H9 (cell line): ENCODE measurements around the gene GTF3A. TPM values are rescaled to one million over a fixed set of nuclear protein-coding genes. Genes with fewer than 3 reads are reported as not detected.

Experiments
- DNase-seq: peaks from one replicate; pipeline ENCODE4 v3.0.0-alpha.2; 2017
- H2AFZ ChIP-seq: one replicate; pipeline ENCODE4 v1.6.1; 2013; ENCODE audit warnings: mild to moderate bottlenecking, low read length, control low read depth, moderate library complexity
- H2AK5ac ChIP-seq: 2 replicates; pipeline ENCODE4 v1.6.1; 2013; ENCODE audit warnings: low read length, control low read depth, mixed read lengths; ENCODE audit not compliant: insufficient read length
- H2BK120ac ChIP-seq: one replicate; pipeline ENCODE4 v1.6.1; 2013; ENCODE audit warnings: low read depth, mild to moderate bottlenecking, low read length, control low read depth, inconsistent platforms; ENCODE audit not compliant: poor library complexity, severe bottlenecking
- H2BK12ac ChIP-seq: 2 replicates; pipeline ENCODE4 v1.6.1; 2013; ENCODE audit warnings: low read length, control low read depth, mixed read lengths, low read depth; ENCODE audit not compliant: insufficient read length
- H2BK15ac ChIP-seq: 2 replicates; pipeline ENCODE4 v1.6.1; 2013; ENCODE audit warnings: low read depth, low read length, control low read depth
- H2BK20ac ChIP-seq: one replicate; pipeline ENCODE4 v1.6.1; 2013; ENCODE audit warnings: low read depth, mild to moderate bottlenecking, low read length, control low read depth, inconsistent platforms; ENCODE audit not compliant: poor library complexity, severe bottlenecking
- H2BK5ac ChIP-seq: 2 replicates; pipeline ENCODE4 v1.6.1; 2013; ENCODE audit warnings: low read length, control low read depth, mixed read lengths; ENCODE audit not compliant: insufficient read length
- H3K14ac ChIP-seq: 2 replicates; pipeline ENCODE4 v1.6.1; 2013; ENCODE audit warnings: low read length, control low read depth; ENCODE audit not compliant: insufficient read depth
- H3K18ac ChIP-seq: 2 replicates; pipeline ENCODE4 v1.6.1; 2013; ENCODE audit warnings: low read depth, mild to moderate bottlenecking, mixed read lengths, low read length, control low read depth; ENCODE audit not compliant: insufficient read length
- H3K23ac ChIP-seq: 2 replicates; pipeline ENCODE4 v1.6.1; 2013; ENCODE audit warnings: low read length, control low read depth, mixed read lengths, low read depth; ENCODE audit not compliant: insufficient read length
- H3K23me2 ChIP-seq: 2 replicates; pipeline ENCODE4 v1.6.1; 2013; ENCODE audit warnings: low read depth, mild to moderate bottlenecking, mixed read lengths, low read length, control low read depth; ENCODE audit not compliant: insufficient read length, poor library complexity, severe bottlenecking
- H3K27ac ChIP-seq: 2 replicates; pipeline ENCODE4 v1.5.1; 2013; ENCODE audit warnings: low read length, control low read depth, mixed read lengths, low read depth; ENCODE audit not compliant: insufficient read length
- H3K27me3 ChIP-seq: 2 replicates; pipeline ENCODE4 v1.6.1; 2013; ENCODE audit warnings: low read length, control low read depth, inconsistent platforms; ENCODE audit not compliant: insufficient read depth
- H3K4ac ChIP-seq: 2 replicates; pipeline ENCODE4 v1.6.1; 2013; ENCODE audit warnings: low read depth, mild to moderate bottlenecking, control low read depth, inconsistent platforms, low read length, moderate library complexity
- H3K4me1 ChIP-seq: 2 replicates; pipeline ENCODE4 v1.6.1; 2013; ENCODE audit warnings: low read length, control low read depth, inconsistent platforms; ENCODE audit not compliant: insufficient read depth
- H3K4me2 ChIP-seq: 2 replicates; pipeline ENCODE4 v1.6.1; 2013; ENCODE audit warnings: low read length, control low read depth, mixed read lengths; ENCODE audit not compliant: insufficient read length, insufficient read depth
- H3K56ac ChIP-seq: 2 replicates; pipeline ENCODE4 v1.6.1; 2013; ENCODE audit warnings: low read depth, mild to moderate bottlenecking, mixed read lengths, low read length, control low read depth; ENCODE audit not compliant: insufficient read length
- H3K79me1 ChIP-seq: 2 replicates; pipeline ENCODE4 v1.6.1; 2013; ENCODE audit warnings: low read depth, mild to moderate bottlenecking, moderate library complexity, low read length, control low read depth, inconsistent platforms; ENCODE audit not compliant: insufficient read depth, poor library complexity, severe bottlenecking
- H3K79me2 ChIP-seq: 2 replicates; pipeline ENCODE4 v1.6.1; 2013; ENCODE audit warnings: low read length, control low read depth, inconsistent platforms; ENCODE audit not compliant: insufficient read depth
- H3K9ac ChIP-seq: 2 replicates; pipeline ENCODE4 v1.6.1; 2013; ENCODE audit warnings: low read length, control low read depth, mixed read lengths; ENCODE audit not compliant: insufficient read length; ENCODE audit errors: extremely low read depth
- H3K9me3 ChIP-seq: one replicate; pipeline ENCODE4 v1.6.1; 2013; ENCODE audit warnings: low read depth, low read length, inconsistent platforms; ENCODE audit not compliant: control insufficient read depth
- H3T11ph ChIP-seq: one replicate; pipeline ENCODE4 v1.6.1; 2013; ENCODE audit warnings: mild to moderate bottlenecking, low read length, control low read depth, inconsistent platforms
- H4K20me1 ChIP-seq: one replicate; pipeline ENCODE4 v1.6.1; 2013; ENCODE audit not compliant: control insufficient read depth, insufficient read length, insufficient read depth
- H4K5ac ChIP-seq: 2 replicates; pipeline ENCODE4 v1.6.1; 2013; ENCODE audit warnings: low read depth, mild to moderate bottlenecking, mixed read lengths, low read length, control low read depth; ENCODE audit not compliant: insufficient read length
- H4K8ac ChIP-seq: replicated peaks from 2 replicates; pipeline ENCODE4 v1.6.1; 2013; ENCODE audit warnings: low read length, control low read depth, mixed read lengths, low read depth; ENCODE audit not compliant: insufficient read length
- H4K91ac ChIP-seq: 2 replicates; pipeline ENCODE4 v1.6.1; 2013; ENCODE audit warnings: low read depth, mild to moderate bottlenecking, moderate library complexity, mixed read lengths, low read length, control low read depth; ENCODE audit not compliant: insufficient read length
- H3K27ac Mint-ChIP-seq, 3 experiments: 2 replicates in 2 of 3; 3 replicates in 1 of 3; pipeline ENCODE4 v1.8.0; 2020 to 2021; ENCODE audit warnings: mixed read lengths in 3 of 3, mild to moderate bottlenecking in 1 of 3, moderate library complexity in 1 of 3
- H3K27me3 Mint-ChIP-seq: 2 replicates; pipeline ENCODE4 v1.8.0; 2021; ENCODE audit warnings: low read depth, mild to moderate bottlenecking, moderate library complexity, mixed read lengths
- H3K36me3 Mint-ChIP-seq, 3 experiments: 2 replicates in 2 of 3; 3 replicates in 1 of 3; pipeline ENCODE4 v1.8.0; 2020 to 2021; ENCODE audit warnings: low read depth in 3 of 3, mixed read lengths in 3 of 3; ENCODE audit not compliant: insufficient read depth in 1 of 3
- H3K4me1 Mint-ChIP-seq, 2 experiments: 2 replicates each; pipeline ENCODE4 v1.8.0; 2020; ENCODE audit warnings: mixed read lengths in 2 of 2
- H3K4me3 Mint-ChIP-seq, 2 experiments: 2 replicates in 1 of 2; 3 replicates in 1 of 2; pipeline ENCODE4 v1.8.0; 2020 to 2021; ENCODE audit warnings: mild to moderate bottlenecking in 2 of 2, mixed read lengths in 2 of 2, moderate library complexity in 1 of 2
- H3K9me3 Mint-ChIP-seq, 2 experiments: 2 replicates in 1 of 2; 3 replicates in 1 of 2; pipeline ENCODE4 v1.8.0; 2020; ENCODE audit warnings: mild to moderate bottlenecking in 2 of 2, mixed read lengths in 2 of 2, moderate library complexity in 1 of 2
- CTCF ChIP-seq: fragments of 200-600 bp; sonication (generic); conservative IDR thresholded peaks from 3 replicates; pipeline ENCODE4 v1.8.0; 2021; ENCODE audit warnings: antibody characterized with exemption, mild to moderate bottlenecking
- WGBS: extraction: QIAGEN DNeasy Blood & Tissue Kit; methylation state at CpG from one replicate; pipeline ENCODE4 v1.1.7; 2013; ENCODE audit warnings: missing lambda C conversion rate, low lambda C conversion rate, mixed read lengths; ENCODE audit not compliant: insufficient read length; ENCODE audit errors: extremely low coverage; 5-methylcytosine and 5-hydroxymethylcytosine counted together
- total RNA-seq: library from RNA; stranded (reverse); gene quantifications from 2 replicates; pipeline ENCODE4 v1.2.1, GENCODE V29; 2021

The GTF3A gene
- total RNA-seq, 1 experiment from 2014 or later = 70.0 TPM

GRCh38 chr13:27476943-27477703, 52.7 kb downstream of the GTF3A start:
- no peak for TF ChIP-seq CTCF

More at GRCh38 chr13:27476943-27477703, 52.7 kb downstream of the GTF3A start:
- no peak overlapping the region for H3K27ac ChIP-seq
- no peaks in the 10 kb centered on the region for H3K79me2 ChIP-seq
- H3T11ph ChIP-seq = no peak overlapping the region
- no peak overlapping the region for H3K14ac ChIP-seq
- no peak overlapping the region for H2AK5ac ChIP-seq
- peaks cover 3% of the 10 kb centered on the region for H3K27me3 Mint-ChIP-seq
- no peak overlapping the region for H3K4me3 Mint-ChIP-seq
- H3K27me3 ChIP-seq = no peaks in the 10 kb centered on the region
- no peak overlapping the region for H4K5ac ChIP-seq
- no peaks in the 10 kb centered on the region for H3K36me3 Mint-ChIP-seq
- no peak overlapping the region for H2BK120ac ChIP-seq
- H3K27ac Mint-ChIP-seq = peak overlapping the region in 1 of 3 experiments; percentile 56; a peak in 1 of 7 replicates
- H4K20me1 ChIP-seq = no peaks in the 10 kb centered on the region
- H3K9me3 Mint-ChIP-seq = no peaks in the 10 kb centered on the region
- H3K56ac ChIP-seq = no peak overlapping the region
- no peak overlapping the region for H4K8ac ChIP-seq
- WGBS = no CpG with 5 or more reads among the region's 10 CpGs
- H2BK20ac ChIP-seq = no peak overlapping the region
- H3K4me2 ChIP-seq = no peak overlapping the region
- H3K4me1 Mint-ChIP-seq = peaks cover 8% of the 10 kb centered on the region in 2 experiments
- no peak overlapping the region for H3K4ac ChIP-seq
- no peak overlapping the region for H2AFZ ChIP-seq
- no peak overlapping the region for H3K23ac ChIP-seq
- no peaks in the 10 kb centered on the region for H3K4me1 ChIP-seq
- H2BK12ac ChIP-seq = no peak overlapping the region
- no peak overlapping the region for H3K18ac ChIP-seq
- H3K23me2 ChIP-seq = no peaks in the 10 kb centered on the region
- no peaks in the 10 kb centered on the region for H3K9me3 ChIP-seq
- H2BK15ac ChIP-seq = no peak overlapping the region
- no peak overlapping the region for H4K91ac ChIP-seq
- no peak overlapping the region for H3K9ac ChIP-seq
- no peaks in the 10 kb centered on the region for H3K79me1 ChIP-seq
- no peak overlapping the region for H2BK5ac ChIP-seq
- DNase-seq = no peak
